ENCODE measurements around the gene SMIM23.
"Not testable (repeated sequence)": the region's sequence is repeated elsewhere in the genome, so short reads cannot be mapped to it uniquely, and the experiment has no call there.

SMIM23 gene

GRCh38 chr5:171776770-171777759, 8.6 kb upstream of the SMIM23 start:
- no peak for TF ChIP-seq CTCF (IDR thresholded peaks at IDR 0.05; ENCODE audit: low read depth, low read length)
- DNase-seq (ENCODE audit: low read depth in 2 of 2), result no peak
- no peak overlapping the region for H3K4me3 ChIP-seq (replicated peaks in 1 of 2; ENCODE audit: low read depth in 2 of 2, low read length in 2 of 2)

GRCh38 chr5:171781744-171782143, 3.9 kb upstream of the SMIM23 start:
- not testable (repeated sequence) for DNase-seq (ENCODE audit: low read depth in 2 of 2); H3K4me3 ChIP-seq (replicated peaks in 1 of 2; ENCODE audit: low read depth in 2 of 2, low read length in 2 of 2)

GRCh38 chr5:171782332-171782966, 3.2 kb upstream of the SMIM23 start:
- no peak for DNase-seq (ENCODE audit: low read depth in 2 of 2)
- H3K4me3 ChIP-seq (replicated peaks in 1 of 2; ENCODE audit: low read depth in 2 of 2, low read length in 2 of 2), result no peak overlapping the region
- TF ChIP-seq CTCF (IDR thresholded peaks at IDR 0.05; ENCODE audit: low read depth, low read length), result no peak

GRCh38 chr5:171783051-171783450, 2.6 kb upstream of the SMIM23 start:
- no peak overlapping the region for H3K4me3 ChIP-seq (replicated peaks in 1 of 2; ENCODE audit: low read depth in 2 of 2, low read length in 2 of 2)
- DNase-seq (ENCODE audit: low read depth in 2 of 2), result peak; percentile 31 to 35
- TF ChIP-seq CTCF (IDR thresholded peaks at IDR 0.05; ENCODE audit: low read depth, low read length), result no peak

- TF ChIP-seq CTCF (IDR thresholded peaks at IDR 0.05; ENCODE audit: low read depth, low read length), result no peak
- no peak for DNase-seq (ENCODE audit: low read depth in 2 of 2)
Observed at GRCh38 chr5:171789353-171789752, 3.7 kb downstream of the SMIM23 start.

GRCh38 chr5:171790408-171790807, 4.8 kb downstream of the SMIM23 start:
- no peak for TF ChIP-seq CTCF (IDR thresholded peaks at IDR 0.05; ENCODE audit: low read depth, low read length)
- DNase-seq (ENCODE audit: low read depth in 2 of 2), result no peak
- H3K4me3 ChIP-seq (replicated peaks in 1 of 2; ENCODE audit: low read depth in 2 of 2, low read length in 2 of 2), result no peak overlapping the region

More at GRCh38 chr5:171789353-171789752, 3.7 kb downstream of the SMIM23 start:
- no peak overlapping the region for H3K4me3 ChIP-seq (replicated peaks in 1 of 2; ENCODE audit: low read depth in 2 of 2, low read length in 2 of 2)

- DNase-seq (ENCODE audit: low read depth in 2 of 2), result no peak
- TF ChIP-seq CTCF (IDR thresholded peaks at IDR 0.05; ENCODE audit: low read depth, low read length), result no peak
- no peak overlapping the region for H3K4me3 ChIP-seq (replicated peaks in 1 of 2; ENCODE audit: low read depth in 2 of 2, low read length in 2 of 2)
Observed at GRCh38 chr5:171794470-171794960, 8.9 kb downstream of the SMIM23 start.

All from cardiac fibroblast (primary cell).